Measurements from ENCODE around the gene VPS45.

DNA sequence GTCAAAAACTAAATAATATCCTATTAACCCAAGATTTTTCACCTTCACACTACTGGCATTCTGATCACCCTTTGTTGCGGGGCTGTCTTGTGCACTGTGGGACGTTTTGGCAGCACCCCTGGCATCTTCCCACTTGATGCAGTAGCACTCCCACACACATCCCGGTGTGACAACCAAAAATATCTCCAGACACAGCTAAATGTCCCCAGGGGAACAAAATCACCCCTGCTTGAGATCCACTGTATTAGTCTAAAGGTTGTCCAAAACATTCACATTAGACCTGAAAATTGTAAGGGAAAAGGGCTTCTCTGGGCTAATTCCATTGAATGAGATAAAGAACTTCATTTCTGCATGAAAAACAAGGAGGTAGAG, 120.0 kb downstream of the VPS45 start:
- TF ChIP-seq, protein P1, sequence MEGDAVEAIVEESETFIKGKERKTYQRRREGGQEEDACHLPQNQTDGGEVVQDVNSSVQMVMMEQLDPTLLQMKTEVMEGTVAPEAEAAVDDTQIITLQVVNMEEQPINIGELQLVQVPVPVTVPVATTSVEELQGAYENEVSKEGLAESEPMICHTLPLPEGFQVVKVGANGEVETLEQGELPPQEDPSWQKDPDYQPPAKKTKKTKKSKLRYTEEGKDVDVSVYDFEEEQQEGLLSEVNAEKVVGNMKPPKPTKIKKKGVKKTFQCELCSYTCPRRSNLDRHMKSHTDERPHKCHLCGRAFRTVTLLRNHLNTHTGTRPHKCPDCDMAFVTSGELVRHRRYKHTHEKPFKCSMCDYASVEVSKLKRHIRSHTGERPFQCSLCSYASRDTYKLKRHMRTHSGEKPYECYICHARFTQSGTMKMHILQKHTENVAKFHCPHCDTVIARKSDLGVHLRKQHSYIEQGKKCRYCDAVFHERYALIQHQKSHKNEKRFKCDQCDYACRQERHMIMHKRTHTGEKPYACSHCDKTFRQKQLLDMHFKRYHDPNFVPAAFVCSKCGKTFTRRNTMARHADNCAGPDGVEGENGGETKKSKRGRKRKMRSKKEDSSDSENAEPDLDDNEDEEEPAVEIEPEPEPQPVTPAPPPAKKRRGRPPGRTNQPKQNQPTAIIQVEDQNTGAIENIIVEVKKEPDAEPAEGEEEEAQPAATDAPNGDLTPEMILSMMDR (IDR thresholded peaks at IDR 0.05; ENCODE audit: insufficient read depth, low read depth, low read length), result no peak
- TF ChIP-seq EZH2 (IDR thresholded peaks at IDR 0.05; ENCODE audit: insufficient read depth, low read length), result no peak
